ENCODE measurements around the gene DST.

DNA sequence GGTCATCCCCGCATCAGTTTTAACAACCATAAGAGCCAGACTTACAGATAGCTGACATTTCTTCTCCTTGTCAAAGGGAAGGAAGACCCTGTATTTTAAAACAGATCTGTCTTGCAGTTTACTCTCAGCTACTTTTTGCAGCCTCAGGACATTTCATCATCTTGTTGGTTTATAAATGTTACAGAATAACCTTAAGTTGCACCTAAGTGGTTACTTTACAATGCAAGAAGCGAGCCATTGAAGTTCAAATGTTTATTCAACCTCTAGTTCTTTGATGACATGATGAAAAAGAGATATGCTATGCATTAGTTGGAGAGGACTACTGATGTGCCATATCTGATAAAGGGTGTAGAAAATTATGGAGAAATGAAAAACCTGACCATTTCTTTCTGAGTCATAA, 207.4 kb downstream of the DST start:
- TF ChIP-seq CTCF (IDR thresholded peaks at IDR 0.05) (no peak), EZH2phosphoT487 (IDR thresholded peaks at IDR 0.05) (no peak)
